ENCODE data around the gene SPINK1.
"Not testable (repeated sequence)": the region's sequence is repeated elsewhere in the genome, so short reads cannot be mapped to it uniquely, and the experiment has no call there.

SPINK1 gene, protein sequence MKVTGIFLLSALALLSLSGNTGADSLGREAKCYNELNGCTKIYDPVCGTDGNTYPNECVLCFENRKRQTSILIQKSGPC

DNA sequence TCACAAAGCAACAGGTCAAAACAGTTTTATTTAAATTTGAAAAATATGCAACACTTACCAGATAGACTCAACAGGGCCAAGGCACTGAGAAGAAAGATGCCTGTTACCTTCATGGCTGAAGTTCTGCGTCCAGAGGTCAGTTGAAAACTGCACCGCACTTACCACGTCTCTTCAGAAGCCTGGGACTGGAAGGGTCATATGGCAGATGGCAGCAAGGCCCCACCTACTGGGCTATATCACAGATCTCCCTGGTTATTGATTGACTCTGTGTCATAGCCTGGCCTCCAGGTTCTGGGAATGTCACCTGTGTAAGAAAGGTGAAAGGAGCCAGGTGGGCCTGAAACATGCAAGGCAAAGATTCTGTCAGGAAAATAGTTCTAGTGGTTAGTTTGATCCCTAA is at the start of gene SPINK1:
Gene SPINK1, minus strand, starts transcription at position 207 of the 400 bp plus-strand sequence. Its CDS starts 94 bp downstream, at position 113.
- DNase-seq (ENCODE audit: low spot score) = no peak

DNA sequence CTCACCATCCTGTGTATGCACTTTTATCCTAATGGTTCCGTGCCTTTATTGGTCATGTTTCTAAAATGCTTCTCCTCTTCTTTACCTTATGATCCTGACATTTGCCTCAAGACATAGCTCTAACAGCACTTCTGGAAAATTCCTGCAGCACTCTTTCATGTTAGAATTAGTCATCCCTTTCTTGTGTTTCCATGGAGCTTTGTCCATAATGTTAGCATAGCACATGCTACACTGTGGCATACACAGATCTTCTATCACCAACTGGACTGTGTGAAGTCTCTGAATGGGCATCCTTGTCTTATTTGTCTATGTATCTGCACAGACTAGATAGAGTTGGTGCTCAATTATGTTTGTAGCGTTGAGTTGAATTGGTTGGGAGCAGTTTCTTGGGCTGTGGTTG is 49.0 kb upstream of the SPINK1 start:
- no peak for DNase-seq (ENCODE audit: low spot score)

DNA sequence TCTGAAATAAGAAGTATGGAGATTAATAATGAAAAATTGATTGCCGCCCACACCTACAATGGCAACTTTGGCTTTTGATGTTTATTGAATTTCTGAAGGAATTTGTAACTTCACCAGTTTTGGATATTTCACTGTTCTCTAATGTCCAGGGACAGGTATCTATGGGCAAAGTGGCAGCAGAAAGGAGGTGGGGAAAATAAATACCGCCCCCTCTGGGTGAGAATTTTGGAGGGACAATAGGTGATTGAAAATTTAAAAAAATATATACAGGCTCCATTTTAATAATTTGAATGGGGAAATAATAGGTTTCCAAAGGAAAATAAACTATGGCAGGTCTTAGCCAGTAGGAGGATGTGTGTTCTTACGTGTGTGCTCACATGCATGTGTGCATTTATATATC is 48.3 kb upstream of the SPINK1 start:
- no peak for DNase-seq (ENCODE audit: low spot score)

DNA sequence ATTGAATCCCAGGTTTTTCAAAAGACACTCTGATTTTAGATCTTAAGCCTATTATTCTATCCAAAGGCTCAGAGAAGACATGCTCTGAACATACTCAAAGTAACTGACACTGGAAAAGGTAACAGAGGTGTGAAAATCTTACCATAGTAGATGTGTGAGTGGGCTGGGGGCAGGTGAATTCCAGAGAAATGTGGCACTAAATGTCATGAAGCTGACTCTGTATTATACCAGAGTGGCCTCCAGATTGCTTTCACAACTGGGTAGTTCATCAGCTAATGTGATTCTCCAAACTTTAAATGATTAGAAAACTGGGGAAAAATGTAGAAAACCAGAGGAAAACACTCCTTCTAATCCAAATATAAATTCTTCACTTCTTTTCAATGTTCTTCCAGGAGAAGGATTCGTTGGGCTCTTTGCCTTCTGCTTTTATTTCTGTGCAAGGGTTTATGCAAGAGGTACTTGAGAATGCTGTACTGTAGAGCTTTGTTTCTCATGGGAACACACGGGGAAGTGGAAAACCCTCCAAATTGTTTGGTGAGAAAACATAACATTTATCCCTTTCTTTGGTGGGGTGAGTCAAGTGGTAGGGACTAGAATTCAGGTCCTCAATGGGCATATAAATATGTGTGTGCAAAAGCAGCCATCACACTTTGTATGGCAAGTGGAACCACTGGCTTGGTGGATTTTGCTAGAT is 46.7 kb upstream of the SPINK1 start, which contains the start of gene SCGB3A2:
Gene SCGB3A2, plus strand, starts transcription at position 646 of the 694 bp plus-strand sequence. CDS start 93 bp downstream, outside the sequence.
- DNase-seq (ENCODE audit: low spot score) = no peak

DNA sequence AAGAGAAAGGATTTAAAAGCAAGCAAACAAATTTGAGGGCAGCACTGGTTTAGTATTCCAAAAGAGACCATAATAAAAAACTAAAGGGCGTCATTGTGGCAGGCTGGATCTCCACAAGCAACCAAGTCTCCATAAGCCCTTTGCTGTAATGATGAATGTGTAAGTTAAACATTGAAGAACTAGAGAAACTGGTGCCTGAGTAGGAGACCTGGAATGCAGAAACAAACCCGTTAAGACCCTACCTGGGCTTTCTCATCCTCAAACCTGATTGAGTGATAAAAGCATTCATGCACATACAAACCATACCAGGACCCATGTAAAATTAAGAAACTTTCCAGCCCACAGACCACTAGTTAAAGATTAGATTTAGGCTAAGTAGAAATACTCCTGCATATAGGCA is 45.2 kb upstream of the SPINK1 start:
- DNase-seq (ENCODE audit: low spot score) = no peak

DNA sequence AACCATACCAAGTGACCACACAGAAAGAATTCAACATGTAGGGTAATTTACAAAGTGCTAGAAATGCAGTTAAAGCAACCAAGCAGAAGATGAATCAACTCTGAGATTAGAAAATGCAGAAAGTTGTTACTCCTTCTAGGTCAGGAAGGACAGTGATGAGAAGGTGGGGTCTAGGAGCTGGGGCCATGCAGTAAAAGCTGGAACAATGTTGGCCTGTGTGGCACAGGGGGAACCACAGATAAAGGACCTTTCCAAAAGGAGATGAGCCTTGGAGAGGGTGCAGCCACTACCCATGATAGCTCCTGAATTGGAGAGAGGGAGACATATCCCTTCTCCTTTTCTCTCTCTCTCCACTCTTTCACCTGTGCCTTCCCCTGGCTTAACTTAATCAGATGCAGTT is 44.7 kb upstream of the SPINK1 start:
- DNase-seq (ENCODE audit: low spot score) = no peak

DNA sequence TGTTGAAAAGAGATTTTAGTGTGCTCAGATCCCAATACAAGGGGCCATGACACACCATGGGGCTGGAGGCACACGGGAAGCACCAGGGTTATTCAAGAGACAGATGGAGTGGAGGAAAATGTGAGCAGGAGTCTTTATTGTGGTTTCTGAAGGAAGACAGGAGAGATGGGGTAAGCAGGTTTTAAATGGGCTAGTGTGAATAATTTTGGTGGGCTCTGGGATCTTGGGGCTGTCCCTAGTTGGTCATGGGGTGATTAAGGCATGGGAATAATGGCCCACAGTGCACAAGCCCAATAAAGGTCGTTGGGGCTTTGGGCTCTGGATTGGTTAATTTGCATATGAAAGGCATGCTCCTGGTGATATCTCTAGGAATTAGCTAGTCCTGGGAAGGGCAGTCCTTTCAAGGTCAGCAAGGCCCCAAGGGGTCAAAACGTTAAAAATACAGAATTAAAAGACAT is 43.5 kb upstream of the SPINK1 start:
- DNase-seq (ENCODE audit: low spot score) = no peak

DNA sequence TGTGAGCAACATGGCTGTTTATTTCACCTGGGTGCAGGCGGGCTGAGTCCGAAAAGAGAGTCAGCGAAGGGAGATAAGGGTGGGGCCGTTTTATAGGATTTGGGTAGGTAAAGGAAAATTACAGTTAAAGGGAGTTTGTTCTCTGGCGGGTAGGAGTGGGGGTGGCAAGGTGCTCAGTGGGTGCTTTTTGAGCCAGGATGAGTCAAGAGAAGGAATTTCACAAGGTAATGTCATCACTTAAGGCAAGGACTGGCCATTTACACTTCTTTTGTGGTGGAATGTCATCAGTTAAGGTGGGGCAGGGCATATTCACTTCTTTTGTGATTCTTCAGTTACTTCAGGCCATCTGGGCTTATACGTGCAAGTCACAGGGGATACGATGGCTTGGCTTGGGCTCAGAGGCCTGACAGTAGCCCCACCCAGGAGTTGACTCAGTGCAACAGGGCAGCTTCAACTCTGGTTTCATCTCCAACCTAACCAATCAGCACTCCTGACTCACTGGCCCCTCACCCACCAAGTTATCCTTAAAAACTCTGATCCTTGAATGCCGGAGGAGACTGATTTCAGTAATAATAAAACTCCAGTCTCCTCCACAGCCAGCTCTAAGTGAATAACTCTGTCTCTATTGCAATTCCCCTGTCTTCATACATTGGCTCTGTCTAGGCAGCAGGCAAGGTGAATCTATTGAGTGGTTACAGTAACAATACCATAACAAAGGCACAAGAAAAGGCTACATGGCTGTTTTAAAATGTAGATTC is 42.8 kb upstream of the SPINK1 start:
- DNase-seq (ENCODE audit: low spot score) = not testable (repeated sequence)

DNA sequence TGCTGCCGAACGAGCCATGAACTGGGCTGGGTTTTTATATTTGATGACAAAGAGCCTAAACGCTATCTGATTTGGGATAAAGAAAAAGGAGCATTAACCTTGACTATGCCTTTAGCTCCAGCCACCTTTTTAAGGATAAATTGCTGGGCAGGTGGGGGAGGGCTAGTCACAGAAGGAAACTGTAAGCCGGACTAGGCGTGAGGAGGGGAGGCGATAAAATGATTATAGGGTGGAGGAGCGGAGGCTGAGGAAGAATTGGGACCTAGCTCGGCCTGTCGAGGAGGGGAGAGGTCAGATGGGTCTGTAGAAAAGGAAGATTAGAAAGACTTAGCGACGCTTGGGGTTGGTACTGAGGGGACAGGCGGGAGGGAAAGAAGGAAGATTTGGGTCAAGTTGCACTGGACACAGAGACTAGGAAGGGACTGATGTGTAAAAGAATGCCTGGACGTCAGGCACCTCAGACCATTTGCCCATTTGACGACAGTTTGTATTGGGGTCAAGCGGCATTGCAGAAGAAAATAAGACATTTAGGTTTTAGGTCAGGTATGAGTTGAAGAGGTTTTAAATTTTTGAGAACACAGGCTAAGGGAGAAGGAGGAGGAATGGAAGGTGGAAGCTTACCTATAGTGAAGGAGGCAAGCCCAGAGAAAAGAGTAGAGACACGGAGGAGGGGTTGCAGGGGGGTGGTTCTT is 41.4 kb upstream of the SPINK1 start:
- not testable (repeated sequence) for DNase-seq (ENCODE audit: low spot score)

DNA sequence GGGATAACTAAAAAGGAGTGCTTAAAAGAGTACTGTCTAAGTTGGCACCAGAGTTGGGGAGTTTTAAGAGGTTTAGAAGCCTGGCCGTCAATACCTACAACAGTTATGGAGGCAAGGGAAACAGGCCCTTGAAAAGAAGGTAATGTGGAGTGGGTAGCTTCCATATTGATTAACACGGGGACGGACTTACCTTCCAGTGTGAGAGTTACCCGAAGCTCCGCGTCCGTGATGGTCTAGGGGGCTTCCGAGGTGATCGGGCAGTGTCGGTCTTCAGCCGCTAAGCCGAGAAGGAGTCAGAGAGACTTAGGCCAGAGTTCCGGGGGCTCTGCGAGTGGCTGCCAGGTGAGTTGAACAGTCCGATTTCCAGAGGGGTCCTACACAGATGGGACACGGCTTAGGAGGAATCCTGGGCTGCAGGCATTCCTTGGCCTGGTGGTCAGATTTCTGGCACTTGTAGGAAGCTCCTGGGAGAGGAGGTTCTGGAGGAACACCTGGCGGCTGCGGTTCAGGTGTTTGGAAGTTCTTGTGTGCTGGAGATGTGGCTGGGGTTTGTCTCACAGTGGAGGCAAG is 40.6 kb upstream of the SPINK1 start:
- DNase-seq (ENCODE audit: low spot score) = not testable (repeated sequence)

DNA sequence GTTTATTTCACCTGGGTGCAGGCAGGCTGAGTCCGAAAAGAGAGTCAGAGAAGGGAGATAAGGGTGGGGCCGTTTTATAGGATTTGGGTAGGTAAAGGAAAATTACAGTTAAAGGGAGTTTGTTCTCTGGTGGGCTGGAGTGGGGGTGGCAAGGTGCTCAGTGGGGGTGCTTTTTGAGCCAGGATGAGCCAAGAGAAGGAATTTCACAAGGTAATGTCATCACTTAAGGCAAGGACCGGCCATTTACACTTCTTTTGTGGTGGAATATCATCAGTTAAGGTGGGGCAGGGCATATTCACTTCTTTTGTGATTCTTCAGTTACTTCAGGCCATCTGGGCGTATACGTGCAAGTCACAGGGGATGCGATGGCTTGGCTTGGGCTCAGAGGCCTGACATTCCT is 38.4 kb upstream of the SPINK1 start:
- not testable (repeated sequence) for DNase-seq (ENCODE audit: low spot score)

DNA sequence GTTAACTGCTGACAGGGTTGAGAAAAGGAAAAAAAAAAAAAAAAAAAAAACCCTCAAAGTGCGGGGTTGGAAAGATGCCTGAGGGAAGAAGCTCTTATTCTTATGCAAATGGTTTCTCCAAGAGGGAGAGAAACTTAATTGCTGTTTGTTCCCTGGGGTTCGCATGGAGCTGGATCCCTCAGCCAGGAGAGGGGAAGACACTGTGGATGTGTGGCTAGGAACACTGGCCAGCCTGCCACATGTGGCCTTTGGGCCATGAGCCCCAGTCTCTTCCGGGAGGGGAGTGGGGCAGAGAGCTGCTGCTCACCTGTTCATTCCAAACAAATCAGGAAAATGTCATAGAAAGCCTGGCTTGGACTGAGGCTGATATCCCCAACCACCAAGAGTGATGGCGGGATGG is 37.6 kb upstream of the SPINK1 start:
- DNase-seq (ENCODE audit: low spot score) = no peak

DNA sequence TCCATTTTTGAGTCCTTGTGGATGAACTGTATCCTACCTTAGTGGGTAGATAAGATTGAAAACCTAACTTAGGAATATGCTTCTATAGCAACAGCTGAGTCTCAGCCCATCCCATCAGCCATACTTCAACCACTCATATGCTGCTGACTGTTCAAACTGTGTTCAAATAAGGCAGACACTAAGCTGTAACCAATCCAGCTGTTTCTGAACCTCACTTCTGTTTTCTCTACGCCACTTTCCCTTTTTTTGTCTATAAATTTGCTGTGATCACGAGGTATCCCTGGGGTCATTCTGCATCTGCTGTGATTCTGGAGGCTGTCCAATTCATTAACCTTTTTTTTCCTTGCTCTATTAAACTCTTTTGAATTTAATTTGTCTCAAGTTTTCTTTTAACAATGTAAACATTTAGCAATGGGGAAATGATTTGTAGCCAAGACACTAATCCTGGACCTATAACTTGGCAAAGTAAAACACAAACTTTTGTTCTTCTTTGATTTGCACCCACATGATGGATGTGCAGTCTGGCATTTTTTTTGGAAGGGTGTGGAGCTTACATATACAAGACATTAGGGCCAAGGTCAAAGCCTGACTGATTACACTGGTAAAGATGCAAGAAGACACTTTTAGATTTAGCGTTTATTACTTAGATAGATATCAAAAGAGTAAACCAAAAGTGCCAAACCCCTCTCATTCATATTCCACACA is 32.1 kb upstream of the SPINK1 start:
- no peak for DNase-seq (ENCODE audit: low spot score)

DNA sequence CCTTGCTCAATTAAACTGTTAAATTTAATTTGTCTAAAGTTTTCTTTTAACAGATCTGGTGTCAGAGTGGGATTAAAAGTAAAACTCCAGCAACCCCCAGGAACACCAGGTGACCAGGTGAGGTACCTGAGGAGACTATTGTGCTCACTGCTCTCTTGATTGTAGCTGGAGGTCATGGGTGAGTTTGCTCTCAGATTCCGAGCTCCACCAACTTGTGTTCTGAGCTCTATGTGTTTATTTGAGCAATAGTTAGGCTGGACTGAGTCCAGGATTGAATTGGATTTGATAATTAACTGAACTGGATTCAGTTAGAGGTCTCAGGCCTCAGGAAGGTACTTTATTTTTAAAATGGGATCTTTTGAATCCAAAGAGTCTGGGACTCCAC is 29.2 kb upstream of the SPINK1 start:
- DNase-seq (ENCODE audit: low spot score) = no peak

DNA sequence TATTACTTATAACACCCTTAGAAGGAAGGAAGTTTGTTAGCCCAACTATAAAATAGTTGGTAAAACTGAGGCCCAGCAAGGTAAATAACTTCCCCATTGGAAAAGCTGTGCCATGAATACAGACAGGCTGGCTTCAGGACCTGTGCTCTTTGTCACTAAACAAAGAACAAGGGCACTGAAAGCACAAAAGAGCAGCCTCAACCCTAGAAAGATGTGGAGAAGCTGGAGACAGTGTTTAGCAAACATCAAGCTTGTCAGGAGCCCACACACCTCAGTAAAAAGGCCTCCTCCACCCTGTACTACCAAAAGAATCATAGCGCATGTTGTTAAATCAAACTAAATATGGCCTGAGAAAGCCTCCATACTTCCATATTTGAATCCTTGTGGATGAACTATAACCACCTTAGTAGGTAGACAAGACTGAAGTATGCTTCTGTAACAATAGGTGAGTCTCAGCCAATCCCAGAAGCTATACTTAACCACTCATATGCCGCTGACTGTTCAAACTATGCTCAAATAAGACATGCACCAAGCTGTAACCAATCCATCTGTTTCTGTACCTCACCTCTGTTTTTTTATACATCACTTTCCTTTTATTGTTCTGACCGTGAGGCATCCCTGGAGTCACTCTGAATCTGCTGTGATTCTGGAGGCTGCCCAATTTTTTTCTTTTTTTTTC is 28.6 kb upstream of the SPINK1 start:
- no peak for DNase-seq (ENCODE audit: low spot score)

DNA sequence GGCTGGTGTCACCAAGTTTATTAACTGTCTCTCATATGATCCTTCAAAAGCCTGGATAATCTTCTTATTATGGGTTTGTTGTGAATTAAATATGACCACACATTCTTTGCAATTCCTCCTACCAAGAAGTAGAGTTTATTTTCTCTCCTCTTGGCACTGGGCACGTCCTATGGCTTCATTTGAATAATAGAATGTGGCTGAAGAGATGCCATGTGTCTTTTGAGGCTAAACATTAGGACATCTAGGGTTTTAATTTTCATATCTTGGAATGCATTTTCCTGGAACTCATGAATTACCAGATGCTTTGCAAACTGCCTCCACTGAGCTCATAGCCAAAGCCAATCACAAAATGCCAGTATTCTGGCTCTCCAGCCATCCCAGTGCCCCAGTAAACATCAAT is 27.1 kb upstream of the SPINK1 start:
- no peak for DNase-seq (ENCODE audit: low spot score)

DNA sequence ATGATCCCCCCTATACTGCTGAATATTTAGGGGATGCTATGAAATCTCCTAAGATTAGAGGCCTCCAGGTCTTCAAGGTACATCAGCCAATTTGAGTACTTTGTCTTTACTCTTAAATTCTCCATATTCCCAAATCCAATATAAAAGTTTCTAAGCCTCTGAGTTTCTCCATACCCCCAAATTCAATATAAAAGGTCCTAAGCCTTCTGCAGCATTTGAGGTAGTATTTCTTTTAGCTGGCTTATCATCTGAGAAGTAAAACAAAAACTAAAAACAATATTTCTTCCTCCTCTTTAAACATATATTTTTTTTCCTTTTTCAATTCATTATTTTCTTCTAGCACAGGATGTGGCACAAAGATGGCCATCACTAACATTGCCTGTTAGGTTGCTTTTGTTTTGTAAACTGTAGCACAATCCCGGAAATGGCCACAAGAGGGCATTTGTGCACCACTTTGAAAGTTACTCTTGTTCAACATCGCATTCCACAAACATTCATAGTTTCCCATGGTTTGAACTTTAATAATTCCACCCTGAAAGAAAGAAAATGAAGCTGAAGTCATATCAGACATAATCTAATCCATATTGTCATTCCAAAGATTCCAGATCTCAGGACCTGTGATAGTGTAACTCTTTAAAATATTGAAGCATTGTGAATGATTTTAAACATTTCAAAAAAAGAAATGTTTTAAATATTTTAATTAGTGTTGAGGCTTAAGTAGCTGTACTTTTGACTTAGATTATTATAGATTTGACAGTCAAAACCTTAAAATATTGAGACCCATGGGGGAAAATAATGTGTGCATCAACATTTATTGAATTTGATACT is 26.0 kb upstream of the SPINK1 start:
- DNase-seq (ENCODE audit: low spot score) = peak; percentile 61

DNA sequence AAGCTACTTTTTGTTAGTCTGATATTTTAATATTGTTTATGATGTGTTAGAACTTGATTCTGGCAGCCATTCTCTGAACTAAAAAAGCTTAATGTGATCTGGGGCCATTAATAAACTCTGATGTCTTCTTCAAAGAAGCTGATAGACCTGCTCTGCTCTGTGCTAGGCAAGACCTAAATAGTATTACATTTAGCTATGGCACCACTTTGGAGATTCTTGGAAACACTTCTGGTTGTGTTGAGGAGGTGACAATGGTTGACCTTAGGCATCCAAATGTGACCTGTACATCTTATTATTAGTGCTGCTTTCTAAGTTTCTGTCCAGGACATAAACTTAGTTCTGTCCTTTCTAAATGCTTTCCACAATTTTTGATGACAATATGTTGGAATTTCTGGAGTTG is 25.3 kb upstream of the SPINK1 start:
- no peak for DNase-seq (ENCODE audit: low spot score)

DNA sequence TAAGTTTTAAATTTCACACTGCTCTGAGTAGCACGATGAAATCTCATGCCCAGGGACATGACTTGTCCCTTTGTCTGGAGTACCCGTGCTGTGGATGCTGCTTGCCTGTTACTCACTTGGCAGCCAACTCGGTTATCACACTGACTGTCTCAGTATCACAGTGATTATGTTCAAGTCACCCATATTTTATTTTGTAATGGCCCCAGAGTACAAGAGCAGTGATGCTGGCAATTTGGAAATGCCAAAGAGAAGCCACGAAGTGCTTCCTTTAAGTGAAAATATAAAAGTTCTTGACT is 24.3 kb upstream of the SPINK1 start:
- no peak for DNase-seq (ENCODE audit: low spot score)
